ENCODE measurements around the gene RNPS1.
"Not testable (repeated sequence)": the region's sequence is repeated elsewhere in the genome, so short reads cannot be mapped to it uniquely, and the experiment has no call there.

The RNPS1 gene

GRCh38 chr16:2282262-2282661 lies 14.3 kb upstream of the RNPS1 start:
- DNase-seq = no peak

GRCh38 chr16:2280981-2281542 lies 13.1 kb upstream of the RNPS1 start:
- DNase-seq = no peak

GRCh38 chr16:2280461-2280860 lies 12.5 kb upstream of the RNPS1 start:
- no peak for DNase-seq

- DNase-seq = no peak
These were observed 11.3 kb upstream of the RNPS1 start for GRCh38 chr16:2278956-2279800.

GRCh38 chr16:2278272-2278608 lies 10.3 kb upstream of the RNPS1 start:
- no peak for DNase-seq

GRCh38 chr16:2277466-2278271 lies 9.7 kb upstream of the RNPS1 start:
- DNase-seq = no peak

- DNase-seq = no peak
These were observed 8.7 kb upstream of the RNPS1 start for GRCh38 chr16:2276368-2277195.

- no peak for DNase-seq
These were observed 7.8 kb upstream of the RNPS1 start for GRCh38 chr16:2275476-2276367.

GRCh38 chr16:2273931-2274330 lies 6.0 kb upstream of the RNPS1 start:
- no peak for DNase-seq

GRCh38 chr16:2273484-2273883 lies 5.6 kb upstream of the RNPS1 start:
- no peak for DNase-seq

- no peak for DNase-seq
These were observed 4.0 kb upstream of the RNPS1 start for GRCh38 chr16:2271848-2272461.

- DNase-seq = no peak
These were observed 2.9 kb upstream of the RNPS1 start for GRCh38 chr16:2270588-2271470.

- no peak for DNase-seq
These were observed 2.1 kb upstream of the RNPS1 start for GRCh38 chr16:2270070-2270462.

GRCh38 chr16:2267505-2267912 lies 417 bp downstream of the RNPS1 start:
- DNase-seq = not testable (repeated sequence)

- not testable (repeated sequence) for DNase-seq
These were observed 1.0 kb downstream of the RNPS1 start for GRCh38 chr16:2266887-2267286.

GRCh38 chr16:2263026-2263425 lies 4.9 kb downstream of the RNPS1 start:
- not testable (repeated sequence) for DNase-seq

- DNase-seq = no peak
These were observed 7.7 kb downstream of the RNPS1 start for GRCh38 chr16:2260250-2260649.

- DNase-seq = not testable (repeated sequence)
These were observed 9.4 kb downstream of the RNPS1 start for GRCh38 chr16:2258530-2258929.

GRCh38 chr16:2257726-2258125 lies 10.2 kb downstream of the RNPS1 start:
- DNase-seq = no peak

GRCh38 chr16:2256531-2257140 lies 11.3 kb downstream of the RNPS1 start:
- DNase-seq = no peak
